Activated CD8-positive, alpha-beta memory T cell treated with anti-CD3 and anti-CD28 coated beads, Interleukin-2, amount 10 ng/mL, durations not matched to agents 7 days and 5 days (primary cell): ENCODE data around the gene SH3BP4. TPM values are rescaled to one million over a fixed set of nuclear protein-coding genes. Genes with fewer than 3 reads are reported as not detected.
"Not testable (repeated sequence)": the region's sequence is repeated elsewhere in the genome, so short reads cannot be mapped to it uniquely, and the experiment has no call there.

Experiments used
- ATAC-seq: fragments of 150-1000 bp; cut with Tn5 transposase; one replicate; pipeline ENCODE4 v1.10.0; 2021; ENCODE audit warnings: moderate library complexity
- CTCF ChIA-PET: fragments of 350-600 bp; sonication (Branson Sonifier 250); formaldehyde crosslinking; loops from one replicate; lab custom pipeline; 2021; ENCODE audit warnings: antibody characterized with exemption; lab: Charles Lee
- DNase-seq: peaks from one replicate; pipeline ENCODE4 v3.0.0-alpha.2; 2020
- H3K27ac Mint-ChIP-seq: one replicate; pipeline ENCODE4 v1.8.0; 2021; ENCODE audit warnings: mild to moderate bottlenecking, mixed read lengths
- H3K27me3 Mint-ChIP-seq: one replicate; pipeline ENCODE4 v1.8.0; 2021; ENCODE audit warnings: mixed read lengths
- H3K36me3 Mint-ChIP-seq: one replicate; pipeline ENCODE4 v1.8.0; 2021; ENCODE audit warnings: mild to moderate bottlenecking, mixed read lengths
- H3K4me1 Mint-ChIP-seq: one replicate; pipeline ENCODE4 v1.8.0; 2021; ENCODE audit warnings: mixed read lengths
- H3K4me3 Mint-ChIP-seq: one replicate; pipeline ENCODE4 v1.8.0; 2021; ENCODE audit warnings: mild to moderate bottlenecking, moderate library complexity, mixed read lengths
- H3K9me3 Mint-ChIP-seq: one replicate; pipeline ENCODE4 v1.8.0; 2022; ENCODE audit warnings: low read depth, mixed read lengths
- total RNA-seq, 2 experiments: library from RNA; stranded (reverse); gene quantifications; one replicate each; pipeline ENCODE4 v1.2.3, GENCODE V29; 2021

SH3BP4 gene
- total RNA-seq, 2 experiments from 2014 or later: 0.12 TPM; not detected in 1

GRCh38 chr2:235049719-235050118 lies 97.9 kb downstream of the SH3BP4 start:
- Mint-ChIP-seq H3K4me3 (no peak overlapping the region), H3K9me3 (no peaks in the 10 kb centered on the region), H3K36me3 (no peaks in the 10 kb centered on the region), H3K27me3 (peaks cover 15% of the 10 kb centered on the region), H3K27ac (no peak overlapping the region), H3K4me1 (peaks cover 12% of the 10 kb centered on the region)
- CTCF ChIA-PET: no interaction called here
- ATAC-seq: no peak
- DNase-seq: no peak

- H3K4me1 Mint-ChIP-seq: peaks cover 1% of the 10 kb centered on the region
- DNase-seq (no peak), ATAC-seq (no peak)
- H3K4me3 Mint-ChIP-seq: no peak overlapping the region
- H3K36me3 Mint-ChIP-seq: no peaks in the 10 kb centered on the region
- H3K9me3 Mint-ChIP-seq: no peaks in the 10 kb centered on the region
- peaks cover 14% of the 10 kb centered on the region for H3K27me3 Mint-ChIP-seq
- H3K27ac Mint-ChIP-seq: no peak overlapping the region
- CTCF ChIA-PET: no interaction called here
Observed at GRCh38 chr2:235050980-235051351, 99.1 kb downstream of the SH3BP4 start.

GRCh38 chr2:235051436-235052260 lies 99.8 kb downstream of the SH3BP4 start:
- Mint-ChIP-seq H3K9me3 (no peaks in the 10 kb centered on the region), H3K36me3 (no peaks in the 10 kb centered on the region), H3K27me3 (peaks cover 9% of the 10 kb centered on the region), H3K4me1 (no peaks in the 10 kb centered on the region), H3K27ac (no peak overlapping the region), H3K4me3 (no peak overlapping the region)
- ATAC-seq: no peak
- no peak for DNase-seq
- CTCF ChIA-PET: no interaction called here

- Mint-ChIP-seq H3K27ac (no peak overlapping the region), H3K9me3 (no peaks in the 10 kb centered on the region), H3K4me1 (no peaks in the 10 kb centered on the region), H3K27me3 (peaks cover 8% of the 10 kb centered on the region), H3K4me3 (no peak overlapping the region), H3K36me3 (no peaks in the 10 kb centered on the region)
- ATAC-seq (no peak), DNase-seq (no peak)
- CTCF ChIA-PET: no interaction called here
Observed at GRCh38 chr2:235052514-235053354, 100.9 kb downstream of the SH3BP4 start.

GRCh38 chr2:235053651-235054050 lies 101.8 kb downstream of the SH3BP4 start:
- DNase-seq (no peak), ATAC-seq (no peak)
- Mint-ChIP-seq H3K27me3 (peaks cover 5% of the 10 kb centered on the region), H3K4me3 (no peak overlapping the region), H3K9me3 (no peaks in the 10 kb centered on the region), H3K27ac (no peak overlapping the region), H3K36me3 (no peaks in the 10 kb centered on the region), H3K4me1 (no peaks in the 10 kb centered on the region)
- CTCF ChIA-PET: no interaction called here

- Mint-ChIP-seq H3K27ac (no peak overlapping the region), H3K27me3 (peaks cover 3% of the 10 kb centered on the region), H3K4me3 (no peak overlapping the region), H3K36me3 (no peaks in the 10 kb centered on the region), H3K9me3 (no peaks in the 10 kb centered on the region), H3K4me1 (no peaks in the 10 kb centered on the region)
- CTCF ChIA-PET: no interaction called here
- DNase-seq: no peak
- no peak for ATAC-seq
Observed at GRCh38 chr2:235054475-235054874, 102.7 kb downstream of the SH3BP4 start.

GRCh38 chr2:235054919-235055318 lies 103.1 kb downstream of the SH3BP4 start:
- DNase-seq (no peak), ATAC-seq (no peak)
- no peaks in the 10 kb centered on the region for H3K36me3 Mint-ChIP-seq
- peaks cover 3% of the 10 kb centered on the region for H3K27me3 Mint-ChIP-seq
- no peak overlapping the region for H3K27ac Mint-ChIP-seq
- no peaks in the 10 kb centered on the region for H3K9me3 Mint-ChIP-seq
- CTCF ChIA-PET: no interaction called here
- H3K4me1 Mint-ChIP-seq: no peaks in the 10 kb centered on the region
- H3K4me3 Mint-ChIP-seq: no peak overlapping the region

- no peak overlapping the region for H3K4me3 Mint-ChIP-seq
- CTCF ChIA-PET: no interaction called here
- H3K4me1 Mint-ChIP-seq: no peaks in the 10 kb centered on the region
- DNase-seq (no peak), ATAC-seq (no peak)
- no peaks in the 10 kb centered on the region for H3K36me3 Mint-ChIP-seq
- no peaks in the 10 kb centered on the region for H3K9me3 Mint-ChIP-seq
- H3K27ac Mint-ChIP-seq: no peak overlapping the region
- peaks cover 3% of the 10 kb centered on the region for H3K27me3 Mint-ChIP-seq
Observed at GRCh38 chr2:235055891-235056516, 104.2 kb downstream of the SH3BP4 start.

GRCh38 chr2:235056768-235057167 lies 105.0 kb downstream of the SH3BP4 start:
- ATAC-seq (no peak), DNase-seq (no peak)
- H3K27ac Mint-ChIP-seq: no peak overlapping the region
- no peak overlapping the region for H3K4me3 Mint-ChIP-seq
- no peaks in the 10 kb centered on the region for H3K4me1 Mint-ChIP-seq
- H3K9me3 Mint-ChIP-seq: no peaks in the 10 kb centered on the region
- peaks cover 3% of the 10 kb centered on the region for H3K27me3 Mint-ChIP-seq
- H3K36me3 Mint-ChIP-seq: no peaks in the 10 kb centered on the region
- CTCF ChIA-PET: interaction anchor here (1.1 kb wide), 1 partner anchor 60 kb away, joined by 3 read pairs; no protein-coding TSS in a partner anchor

GRCh38 chr2:235057616-235058015 lies 105.8 kb downstream of the SH3BP4 start:
- not testable (repeated sequence) for H3K27ac Mint-ChIP-seq, H3K36me3 Mint-ChIP-seq, H3K4me1 Mint-ChIP-seq, H3K27me3 Mint-ChIP-seq, DNase-seq, H3K9me3 Mint-ChIP-seq, ATAC-seq, H3K4me3 Mint-ChIP-seq
- CTCF ChIA-PET: interaction anchor here (1.1 kb wide), 1 partner anchor 60 kb away, joined by 3 read pairs; no protein-coding TSS in a partner anchor

GRCh38 chr2:235059161-235059560 lies 107.3 kb downstream of the SH3BP4 start:
- Mint-ChIP-seq H3K4me1 (no peaks in the 10 kb centered on the region), H3K27ac (no peak overlapping the region), H3K27me3 (peaks cover 3% of the 10 kb centered on the region), H3K9me3 (no peaks in the 10 kb centered on the region), H3K36me3 (no peaks in the 10 kb centered on the region), H3K4me3 (no peak overlapping the region)
- CTCF ChIA-PET: no interaction called here
- DNase-seq: no peak
- no peak for ATAC-seq

- no peaks in the 10 kb centered on the region for H3K36me3 Mint-ChIP-seq
- ATAC-seq (no peak), DNase-seq (no peak)
- no peaks in the 10 kb centered on the region for H3K27me3 Mint-ChIP-seq
- no peaks in the 10 kb centered on the region for H3K9me3 Mint-ChIP-seq
- H3K4me1 Mint-ChIP-seq: no peaks in the 10 kb centered on the region
- H3K27ac Mint-ChIP-seq: no peak overlapping the region
- CTCF ChIA-PET: no interaction called here
- H3K4me3 Mint-ChIP-seq: no peak overlapping the region
Observed at GRCh38 chr2:235061656-235062055, 109.8 kb downstream of the SH3BP4 start.

- no peak for DNase-seq
- Mint-ChIP-seq H3K36me3 (no peaks in the 10 kb centered on the region), H3K4me3 (no peak overlapping the region), H3K4me1 (no peaks in the 10 kb centered on the region), H3K27me3 (no peaks in the 10 kb centered on the region), H3K27ac (no peak overlapping the region), H3K9me3 (no peaks in the 10 kb centered on the region)
- CTCF ChIA-PET: no interaction called here
- ATAC-seq: no peak
Observed at GRCh38 chr2:235063471-235063961, 111.7 kb downstream of the SH3BP4 start.
